ENCODE results near the gene PARVG. TPM values are rescaled to one million over a fixed set of nuclear protein-coding genes. Genes with fewer than 3 reads are reported as not detected.

Gene PARVG
- polyA plus RNA-seq, 1 donor (not counting 4 experiments of a cell fraction or from before 2014, with no cell fraction given): not detected

- H3K27ac ChIP-seq (ENCODE audit: control insufficient read depth, insufficient read depth, low read length): no peak overlapping the region
- H3K9me1 ChIP-seq (ENCODE audit: control insufficient read depth, extremely low read depth, insufficient read depth, low read length): no peaks in the 10 kb centered on the region
- dilution Hi-C loops (cut with MboI; ENCODE audit: extremely low pct_ligation_motif_present, low sequenced_read_pairs): no loop called here
- H2AFZ ChIP-seq (ENCODE audit: control insufficient read depth, low read length): no peak overlapping the region
- no peak overlapping the region for H3K4me2 ChIP-seq (ENCODE audit: control insufficient read depth, extremely low read depth, insufficient read depth, low read depth, low read length)
- TF ChIP-seq EZH2 (IDR thresholded peaks at IDR 0.05; ENCODE audit: low read length): no peak
- no peak for TF ChIP-seq CTCF (optimal IDR thresholded peaks at IDR 0.05 in 1 of 3, IDR thresholded peaks at IDR 0.05 in 1 of 3, conservative IDR thresholded peaks at IDR 0.05 in 1 of 3; ENCODE audit: extremely low read depth in 1 of 3, insufficient read depth in 2 of 3, low read length in 3 of 3)
- no peak overlapping the region for H3K4me3 ChIP-seq (ENCODE audit: control insufficient read depth in 2 of 3, extremely low read depth in 1 of 3, insufficient read depth in 2 of 3, low read depth in 1 of 3, low read length in 3 of 3)
- H3K9me3 ChIP-seq (ENCODE audit: control insufficient read depth, low read depth, low read length): no peaks in the 10 kb centered on the region
- DNase-seq (ENCODE audit: low read depth, low spot score) (no peak), FAIRE-seq (no peak)
- H3K27me3 ChIP-seq (ENCODE audit: control insufficient read depth, extremely low read depth, insufficient read depth, low read length): peaks cover 25% of the 10 kb centered on the region
- no peaks in the 10 kb centered on the region for H4K20me1 ChIP-seq (ENCODE audit: control insufficient read depth, extremely low read depth, insufficient read depth, low read length)
- H3K36me3 ChIP-seq (ENCODE audit: control insufficient read depth in 2 of 2, extremely low read depth in 1 of 2, insufficient read depth in 2 of 2, low read length in 2 of 2): no peaks in the 10 kb centered on the region
- H3K4me1 ChIP-seq (ENCODE audit: control insufficient read depth, extremely low read depth, insufficient read depth, low read length): peaks cover 4% of the 10 kb centered on the region
- H3K9ac ChIP-seq (ENCODE audit: control insufficient read depth, extremely low read depth, insufficient read depth, low read length): no peak overlapping the region
- no peaks in the 10 kb centered on the region for H3K79me2 ChIP-seq (ENCODE audit: control insufficient read depth, insufficient read depth, low read length)
Observed at GRCh38 chr22:44220727-44221680, 40.3 kb downstream of the PARVG start.

- H3K4me1 ChIP-seq (ENCODE audit: control insufficient read depth, extremely low read depth, insufficient read depth, low read length): peaks cover 4% of the 10 kb centered on the region
- FAIRE-seq (no peak), DNase-seq (ENCODE audit: low read depth, low spot score) (no peak)
- H3K9me3 ChIP-seq (ENCODE audit: control insufficient read depth, low read depth, low read length): no peaks in the 10 kb centered on the region
- no peak overlapping the region for H2AFZ ChIP-seq (ENCODE audit: control insufficient read depth, low read length)
- TF ChIP-seq EZH2 (IDR thresholded peaks at IDR 0.05; ENCODE audit: low read length) (no peak), CTCF (optimal IDR thresholded peaks at IDR 0.05 in 1 of 3, IDR thresholded peaks at IDR 0.05 in 1 of 3, conservative IDR thresholded peaks at IDR 0.05 in 1 of 3; ENCODE audit: extremely low read depth in 1 of 3, insufficient read depth in 2 of 3, low read length in 3 of 3) (no peak)
- peaks cover 25% of the 10 kb centered on the region for H3K27me3 ChIP-seq (ENCODE audit: control insufficient read depth, extremely low read depth, insufficient read depth, low read length)
- H3K9me1 ChIP-seq (ENCODE audit: control insufficient read depth, extremely low read depth, insufficient read depth, low read length): no peaks in the 10 kb centered on the region
- H4K20me1 ChIP-seq (ENCODE audit: control insufficient read depth, extremely low read depth, insufficient read depth, low read length): no peaks in the 10 kb centered on the region
- H3K4me3 ChIP-seq (ENCODE audit: control insufficient read depth in 2 of 3, extremely low read depth in 1 of 3, insufficient read depth in 2 of 3, low read depth in 1 of 3, low read length in 3 of 3): no peak overlapping the region
- H3K27ac ChIP-seq (ENCODE audit: control insufficient read depth, insufficient read depth, low read length): no peak overlapping the region
- H3K79me2 ChIP-seq (ENCODE audit: control insufficient read depth, insufficient read depth, low read length): no peaks in the 10 kb centered on the region
- H3K9ac ChIP-seq (ENCODE audit: control insufficient read depth, extremely low read depth, insufficient read depth, low read length): no peak overlapping the region
- H3K36me3 ChIP-seq (ENCODE audit: control insufficient read depth in 2 of 2, extremely low read depth in 1 of 2, insufficient read depth in 2 of 2, low read length in 2 of 2): no peaks in the 10 kb centered on the region
- no peak overlapping the region for H3K4me2 ChIP-seq (ENCODE audit: control insufficient read depth, extremely low read depth, insufficient read depth, low read depth, low read length)
- dilution Hi-C loops (cut with MboI; ENCODE audit: extremely low pct_ligation_motif_present, low sequenced_read_pairs): no loop called here
Observed at GRCh38 chr22:44221710-44222475, 41.2 kb downstream of the PARVG start.

Measured in keratinocyte (primary cell).